ENCODE results near the gene CFAP221.

DNA sequence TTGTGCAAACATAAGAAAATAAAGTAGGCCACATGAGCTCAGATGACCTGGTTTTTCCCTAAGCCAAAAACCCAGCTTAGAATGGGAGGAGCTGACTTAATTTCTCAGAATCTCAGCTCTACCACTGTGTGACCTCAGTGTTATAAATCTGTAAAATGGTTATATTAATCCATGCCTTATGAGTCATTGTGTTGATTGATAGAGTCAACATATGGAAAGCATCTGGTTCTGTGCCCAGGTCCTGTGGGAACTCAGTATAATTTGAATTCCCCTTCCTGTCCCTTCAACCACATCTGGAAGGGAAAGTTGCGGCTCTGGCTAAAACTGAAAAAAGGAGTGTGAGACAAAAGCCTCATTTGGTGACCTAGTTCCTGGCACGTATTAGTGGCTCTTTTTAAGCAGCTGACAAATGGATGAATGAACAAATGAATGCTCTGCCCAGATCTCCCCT is 160.4 kb downstream of the CFAP221 start:
- TF ChIP-seq, protein P1, sequence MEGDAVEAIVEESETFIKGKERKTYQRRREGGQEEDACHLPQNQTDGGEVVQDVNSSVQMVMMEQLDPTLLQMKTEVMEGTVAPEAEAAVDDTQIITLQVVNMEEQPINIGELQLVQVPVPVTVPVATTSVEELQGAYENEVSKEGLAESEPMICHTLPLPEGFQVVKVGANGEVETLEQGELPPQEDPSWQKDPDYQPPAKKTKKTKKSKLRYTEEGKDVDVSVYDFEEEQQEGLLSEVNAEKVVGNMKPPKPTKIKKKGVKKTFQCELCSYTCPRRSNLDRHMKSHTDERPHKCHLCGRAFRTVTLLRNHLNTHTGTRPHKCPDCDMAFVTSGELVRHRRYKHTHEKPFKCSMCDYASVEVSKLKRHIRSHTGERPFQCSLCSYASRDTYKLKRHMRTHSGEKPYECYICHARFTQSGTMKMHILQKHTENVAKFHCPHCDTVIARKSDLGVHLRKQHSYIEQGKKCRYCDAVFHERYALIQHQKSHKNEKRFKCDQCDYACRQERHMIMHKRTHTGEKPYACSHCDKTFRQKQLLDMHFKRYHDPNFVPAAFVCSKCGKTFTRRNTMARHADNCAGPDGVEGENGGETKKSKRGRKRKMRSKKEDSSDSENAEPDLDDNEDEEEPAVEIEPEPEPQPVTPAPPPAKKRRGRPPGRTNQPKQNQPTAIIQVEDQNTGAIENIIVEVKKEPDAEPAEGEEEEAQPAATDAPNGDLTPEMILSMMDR (IDR thresholded peaks at IDR 0.05): no peak
- no peak for TF ChIP-seq POLR2A (IDR thresholded peaks at IDR 0.05)

All from uterus (tissue), 2 donors.